PFSK-1 (cell line): ENCODE measurements around the gene LHFPL5.

Source experiments
- FOXP2 ChIP-seq: optimal IDR thresholded peaks from 2 replicates; pipeline ENCODE3; 2011; ENCODE audit warnings: borderline replicate concordance, control low read depth, inconsistent platforms; ENCODE audit not compliant: insufficient read depth; ENCODE audit errors: extremely low read length, extremely low read depth
- POLR2AphosphoS5 ChIP-seq: IDR thresholded peaks from 2 replicates; pipeline ENCODE4 v1.6.1; 2012; ENCODE audit warnings: low read depth, mild to moderate bottlenecking, control low read depth, low read length, moderate library complexity
- TAF1 ChIP-seq: IDR thresholded peaks from 2 replicates; pipeline ENCODE4 v1.6.1; 2012; ENCODE audit warnings: low read length, control low read depth, borderline replicate concordance; ENCODE audit not compliant: insufficient read depth
- TF ChIP-seq, protein P1 (sequence below), 2 experiments: IDR thresholded peaks; 2 replicates each; pipeline versions ENCODE4 v1.6.1 to v1.8.0; 2011 to 2012; ENCODE audit warnings: low read depth in 2 of 2, low read length in 2 of 2, control low read depth in 1 of 2, inconsistent platforms in 1 of 2, mild to moderate bottlenecking in 1 of 2, moderate library complexity in 1 of 2; ENCODE audit not compliant: insufficient read depth in 1 of 2

DNA sequence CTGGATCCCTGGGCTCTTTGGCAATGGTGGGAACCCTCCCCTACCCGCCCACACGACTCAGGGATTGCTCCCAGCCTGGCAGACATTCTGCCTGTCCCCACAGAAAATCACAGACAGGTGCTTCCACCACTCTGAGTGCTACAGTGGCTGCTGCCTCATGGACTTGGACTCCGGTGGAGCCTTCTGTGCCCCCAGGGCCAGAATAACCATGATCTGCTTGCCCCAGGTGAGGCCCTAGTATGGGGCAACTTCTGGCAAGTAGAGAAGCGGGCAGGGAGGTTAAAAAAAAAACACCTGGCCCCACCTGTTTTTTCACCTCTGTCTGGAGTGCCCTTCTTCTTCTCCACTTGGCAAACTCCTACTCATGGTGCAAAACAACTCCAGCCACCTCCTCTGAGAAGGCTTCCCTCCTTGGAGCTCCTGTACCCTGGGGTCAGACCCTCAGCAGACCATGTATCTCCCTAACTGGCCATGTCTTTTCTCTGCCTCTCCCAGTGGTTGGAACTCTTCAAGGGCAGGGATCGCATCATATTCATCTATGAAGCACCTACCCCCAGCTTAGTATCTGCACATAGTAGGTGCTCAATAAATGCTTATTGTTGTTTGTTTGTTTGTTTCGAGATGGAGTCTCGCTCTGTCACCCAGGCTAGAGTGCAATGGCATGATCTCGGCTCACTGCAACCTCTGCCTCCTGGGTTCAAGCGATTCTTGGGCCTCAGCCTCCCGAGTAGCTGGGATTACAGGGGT, 27.6 kb upstream of the LHFPL5 start:
- TF ChIP-seq TAF1 (no peak), POLR2AphosphoS5 (no peak), FOXP2 (no peak)
- TF ChIP-seq, protein P1, sequence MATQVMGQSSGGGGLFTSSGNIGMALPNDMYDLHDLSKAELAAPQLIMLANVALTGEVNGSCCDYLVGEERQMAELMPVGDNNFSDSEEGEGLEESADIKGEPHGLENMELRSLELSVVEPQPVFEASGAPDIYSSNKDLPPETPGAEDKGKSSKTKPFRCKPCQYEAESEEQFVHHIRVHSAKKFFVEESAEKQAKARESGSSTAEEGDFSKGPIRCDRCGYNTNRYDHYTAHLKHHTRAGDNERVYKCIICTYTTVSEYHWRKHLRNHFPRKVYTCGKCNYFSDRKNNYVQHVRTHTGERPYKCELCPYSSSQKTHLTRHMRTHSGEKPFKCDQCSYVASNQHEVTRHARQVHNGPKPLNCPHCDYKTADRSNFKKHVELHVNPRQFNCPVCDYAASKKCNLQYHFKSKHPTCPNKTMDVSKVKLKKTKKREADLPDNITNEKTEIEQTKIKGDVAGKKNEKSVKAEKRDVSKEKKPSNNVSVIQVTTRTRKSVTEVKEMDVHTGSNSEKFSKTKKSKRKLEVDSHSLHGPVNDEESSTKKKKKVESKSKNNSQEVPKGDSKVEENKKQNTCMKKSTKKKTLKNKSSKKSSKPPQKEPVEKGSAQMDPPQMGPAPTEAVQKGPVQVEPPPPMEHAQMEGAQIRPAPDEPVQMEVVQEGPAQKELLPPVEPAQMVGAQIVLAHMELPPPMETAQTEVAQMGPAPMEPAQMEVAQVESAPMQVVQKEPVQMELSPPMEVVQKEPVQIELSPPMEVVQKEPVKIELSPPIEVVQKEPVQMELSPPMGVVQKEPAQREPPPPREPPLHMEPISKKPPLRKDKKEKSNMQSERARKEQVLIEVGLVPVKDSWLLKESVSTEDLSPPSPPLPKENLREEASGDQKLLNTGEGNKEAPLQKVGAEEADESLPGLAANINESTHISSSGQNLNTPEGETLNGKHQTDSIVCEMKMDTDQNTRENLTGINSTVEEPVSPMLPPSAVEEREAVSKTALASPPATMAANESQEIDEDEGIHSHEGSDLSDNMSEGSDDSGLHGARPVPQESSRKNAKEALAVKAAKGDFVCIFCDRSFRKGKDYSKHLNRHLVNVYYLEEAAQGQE (IDR thresholded peaks at IDR 0.05; ENCODE audit: insufficient read depth in 1 of 2, low read depth in 2 of 2, low read length in 2 of 2), result no peak
